ENCODE results near the gene RELB. TPM values are rescaled to one million over a fixed set of nuclear protein-coding genes. Genes with fewer than 3 reads are reported as not detected.
"Not testable (repeated sequence)": the region's sequence is repeated elsewhere in the genome, so short reads cannot be mapped to it uniquely, and the experiment has no call there.

RELB gene, protein sequence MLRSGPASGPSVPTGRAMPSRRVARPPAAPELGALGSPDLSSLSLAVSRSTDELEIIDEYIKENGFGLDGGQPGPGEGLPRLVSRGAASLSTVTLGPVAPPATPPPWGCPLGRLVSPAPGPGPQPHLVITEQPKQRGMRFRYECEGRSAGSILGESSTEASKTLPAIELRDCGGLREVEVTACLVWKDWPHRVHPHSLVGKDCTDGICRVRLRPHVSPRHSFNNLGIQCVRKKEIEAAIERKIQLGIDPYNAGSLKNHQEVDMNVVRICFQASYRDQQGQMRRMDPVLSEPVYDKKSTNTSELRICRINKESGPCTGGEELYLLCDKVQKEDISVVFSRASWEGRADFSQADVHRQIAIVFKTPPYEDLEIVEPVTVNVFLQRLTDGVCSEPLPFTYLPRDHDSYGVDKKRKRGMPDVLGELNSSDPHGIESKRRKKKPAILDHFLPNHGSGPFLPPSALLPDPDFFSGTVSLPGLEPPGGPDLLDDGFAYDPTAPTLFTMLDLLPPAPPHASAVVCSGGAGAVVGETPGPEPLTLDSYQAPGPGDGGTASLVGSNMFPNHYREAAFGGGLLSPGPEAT
- 4.1 and 4.5 TPM in 2 replicates for total RNA-seq (2014; rRNA removed)
- polyA plus RNA-seq (2012), result 6.4 TPM

DNA sequence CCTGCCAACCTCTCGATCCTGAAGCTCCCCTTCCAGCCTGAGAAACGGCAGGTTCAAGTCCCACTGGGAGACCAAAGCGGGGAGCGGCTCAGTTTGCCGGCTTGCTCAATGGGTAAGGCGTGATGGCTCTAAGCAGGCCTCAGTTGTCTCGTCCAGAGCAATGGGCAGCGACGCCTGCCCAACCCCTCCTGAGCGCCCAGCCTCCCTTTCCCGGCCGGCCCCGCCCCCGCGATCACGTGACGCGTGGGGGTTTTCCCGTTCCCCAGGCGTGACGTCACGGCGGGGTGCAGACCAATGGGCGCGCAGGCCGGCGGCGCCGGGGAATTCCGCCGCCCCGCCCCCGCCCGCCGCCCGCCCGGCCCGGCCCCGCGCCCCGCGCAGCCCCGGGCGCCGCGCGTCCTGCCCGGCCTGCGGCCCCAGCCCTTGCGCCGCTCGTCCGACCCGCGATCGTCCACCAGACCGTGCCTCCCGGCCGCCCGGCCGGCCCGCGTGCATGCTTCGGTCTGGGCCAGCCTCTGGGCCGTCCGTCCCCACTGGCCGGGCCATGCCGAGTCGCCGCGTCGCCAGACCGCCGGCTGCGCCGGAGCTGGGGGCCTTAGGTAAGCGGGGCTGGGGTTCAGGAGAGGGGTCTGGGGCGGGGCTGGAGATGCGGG is at the start of gene RELB:
RELB (plus strand) TSS at position 378 of the 653 bp plus-strand sequence; CDS start at position 494, 116 bp downstream.
- DNase-seq (ENCODE audit: low read depth), result peak; percentile 83

- DNase-seq (ENCODE audit: low read depth), result no peak
Measured at GRCh38 chr19:44954278-44954648, 47.0 kb upstream of the RELB start.

DNA sequence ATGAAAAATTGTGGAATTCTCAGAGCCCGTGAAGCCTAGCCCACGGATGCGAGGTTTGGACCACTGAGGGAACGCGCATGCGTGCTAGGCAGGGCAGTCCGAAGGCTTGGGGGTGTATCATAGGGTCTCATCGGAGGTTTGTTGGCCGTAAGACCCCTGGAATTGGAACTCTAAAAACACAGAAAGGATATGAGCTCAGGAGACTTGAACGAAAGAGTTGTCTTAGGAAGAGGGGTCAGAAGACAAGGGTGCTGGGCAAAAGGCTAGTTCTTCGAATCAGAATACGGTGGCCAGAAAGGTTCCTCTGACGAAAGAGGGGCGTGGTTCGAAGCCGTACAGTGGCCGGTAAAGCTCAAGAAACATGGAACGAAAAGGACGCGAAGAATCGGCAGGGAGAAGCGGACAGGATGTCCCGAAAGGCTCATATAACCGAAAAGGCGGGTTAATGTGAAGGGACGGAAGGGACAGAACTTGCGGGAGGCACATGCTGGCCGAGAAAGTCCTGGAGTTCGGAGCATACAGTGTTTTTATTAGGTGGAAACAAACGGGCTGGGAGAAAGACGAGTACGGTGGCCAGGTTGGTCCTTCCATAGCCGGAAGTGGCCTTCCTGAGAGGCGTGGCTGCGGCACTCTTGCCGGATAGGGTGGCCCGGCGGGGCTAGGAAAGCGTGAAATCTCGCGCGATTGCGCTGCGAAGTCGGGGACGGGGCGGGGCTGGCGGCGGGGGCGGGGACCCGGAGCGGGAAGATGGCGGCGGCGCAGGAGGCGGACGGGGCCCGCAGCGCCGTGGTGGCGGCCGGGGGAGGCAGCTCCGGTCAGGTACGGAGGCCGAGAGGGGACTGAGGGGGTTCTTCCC is 46.4 kb upstream of the RELB start, which contains the start of gene CLPTM1:
CLPTM1 (plus strand) TSS at position 732 of the 856 bp plus-strand sequence; CDS start at position 748, 16 bp downstream.
- peak; percentile 94 for DNase-seq (ENCODE audit: low read depth)

- no peak for DNase-seq (ENCODE audit: low read depth)
Measured at GRCh38 chr19:44955505-44956439, 45.5 kb upstream of the RELB start.

DNA sequence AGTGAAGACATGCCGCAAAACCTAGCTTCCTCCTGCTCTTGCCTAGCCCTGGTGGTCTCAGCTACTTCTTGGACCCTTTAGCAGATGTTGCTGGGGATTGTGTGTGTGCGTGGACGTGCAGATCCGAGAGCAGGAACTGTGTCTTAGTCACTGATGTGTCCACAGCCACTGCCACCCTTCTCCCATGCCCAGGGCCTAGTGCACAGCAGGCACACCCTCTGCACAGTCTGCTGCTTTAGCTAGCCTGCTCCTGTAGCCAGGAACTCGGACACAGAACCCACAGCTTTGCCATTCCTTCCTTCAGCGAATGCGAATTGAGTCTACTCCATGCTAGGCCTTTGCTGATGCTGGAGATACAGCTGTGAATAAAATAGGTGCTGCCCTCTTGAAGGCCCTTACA is 43.7 kb upstream of the RELB start:
- DNase-seq (ENCODE audit: low read depth), result no peak

DNA sequence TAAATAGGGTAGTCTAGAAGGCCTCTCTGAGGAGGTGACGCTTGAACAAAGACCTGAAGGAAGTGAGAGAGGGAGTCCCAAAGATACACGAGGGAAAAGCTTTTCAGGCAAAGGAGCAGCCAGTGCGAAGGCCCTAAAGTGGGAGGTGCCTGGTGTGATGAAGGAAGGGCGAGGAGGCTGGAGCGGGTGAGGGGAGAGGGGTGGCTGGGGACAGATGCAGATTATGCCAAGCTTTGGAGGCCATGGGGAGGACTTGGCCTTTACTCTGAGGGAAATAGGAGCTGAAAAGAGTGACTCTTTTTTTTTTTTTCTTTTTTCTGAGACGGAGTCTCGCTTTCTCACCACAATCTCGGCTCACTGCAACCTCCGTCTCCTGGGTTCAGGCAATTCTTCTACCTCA is 43.2 kb upstream of the RELB start:
- no peak for DNase-seq (ENCODE audit: low read depth)

DNA sequence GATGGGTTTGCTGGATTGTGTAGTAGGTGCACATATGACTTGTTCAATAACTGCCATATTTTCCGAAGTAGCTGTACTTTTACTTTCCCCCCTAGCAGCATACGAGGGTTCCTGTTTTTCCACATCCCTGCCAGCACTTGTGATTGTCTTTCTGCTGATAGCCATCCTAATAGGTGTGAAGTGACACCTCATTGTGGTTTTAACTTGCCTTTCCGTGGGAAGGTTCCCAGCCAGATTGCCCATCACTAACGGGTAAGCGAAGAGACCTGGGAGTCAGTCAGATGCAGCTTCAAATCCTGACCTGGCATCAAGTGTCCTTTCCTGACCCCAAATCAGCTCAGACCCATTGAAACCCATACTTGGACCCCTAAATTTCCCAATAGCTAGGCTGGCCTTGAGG is 41.6 kb upstream of the RELB start:
- no peak for DNase-seq (ENCODE audit: low read depth)

- DNase-seq (ENCODE audit: low read depth), result no peak
Measured at GRCh38 chr19:44960906-44961728, 40.1 kb upstream of the RELB start.

DNA sequence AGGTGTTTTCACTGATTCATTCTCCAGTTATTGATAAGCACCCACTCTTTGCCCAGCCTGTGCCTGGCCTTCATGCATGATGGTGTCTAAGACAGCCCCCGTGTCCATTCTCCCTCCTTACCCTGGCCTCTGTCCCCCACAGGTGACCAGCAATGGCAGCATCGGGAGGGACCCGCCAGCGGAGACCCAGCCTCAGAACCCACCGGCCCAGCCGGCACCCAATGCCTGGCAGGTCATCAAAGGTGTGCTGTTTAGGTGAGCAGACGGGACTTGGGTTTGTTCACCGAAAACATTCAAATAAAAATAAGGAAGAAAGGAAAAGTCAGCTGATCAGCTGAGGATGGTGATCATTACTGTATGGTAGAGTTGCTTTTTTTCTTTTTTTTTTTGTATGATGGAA is 39.4 kb upstream of the RELB start:
- no peak for DNase-seq (ENCODE audit: low read depth)

- DNase-seq (ENCODE audit: low read depth), result no peak
Measured at GRCh38 chr19:44968118-44968517, 33.1 kb upstream of the RELB start.

GRCh38 chr19:44968670-44969069 is 32.6 kb upstream of the RELB start:
- no peak for DNase-seq (ENCODE audit: low read depth)

- DNase-seq (ENCODE audit: low read depth), result no peak
Measured at GRCh38 chr19:44969437-44969836, 31.8 kb upstream of the RELB start.

DNA sequence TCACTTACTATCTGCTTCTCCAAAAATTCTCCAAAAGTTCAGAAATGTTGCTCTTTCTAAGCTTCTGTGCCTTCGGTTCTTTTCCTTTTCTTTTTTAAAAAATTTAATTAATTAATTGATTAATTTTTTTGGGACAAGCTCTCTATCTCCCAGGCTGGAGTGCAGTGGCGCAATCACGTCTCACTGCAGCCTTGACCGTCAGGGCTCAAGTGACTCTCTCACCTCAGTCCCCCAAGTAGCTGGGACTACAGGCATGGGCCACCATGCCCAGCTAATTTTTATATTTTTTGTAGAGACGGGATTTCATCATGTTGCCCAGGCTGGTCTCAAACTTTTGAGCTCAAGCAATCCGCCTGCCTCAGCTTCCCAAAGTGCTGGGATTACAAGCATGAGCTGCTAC is 29.8 kb upstream of the RELB start:
- not testable (repeated sequence) for DNase-seq (ENCODE audit: low read depth)

DNA sequence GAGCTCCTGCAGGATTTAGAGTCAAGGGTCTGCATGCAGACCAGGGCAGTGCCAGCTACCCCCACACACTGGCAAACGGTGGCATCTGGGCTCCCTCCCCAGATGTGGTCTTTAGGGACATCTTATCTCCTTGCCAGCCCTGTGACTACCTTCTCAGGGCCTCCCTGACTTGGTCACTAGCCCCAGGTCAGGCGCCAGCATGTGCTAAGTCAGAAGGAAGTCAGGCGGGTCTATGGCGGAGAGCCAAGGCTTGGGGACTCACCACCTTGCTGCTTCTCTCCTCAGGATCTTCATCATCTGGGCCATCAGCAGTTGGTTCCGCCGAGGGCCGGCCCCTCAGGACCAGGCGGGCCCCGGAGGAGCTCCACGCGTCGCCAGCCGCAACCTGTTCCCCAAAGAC is 28.5 kb upstream of the RELB start:
- no peak for DNase-seq (ENCODE audit: low read depth)

- DNase-seq (ENCODE audit: low read depth), result no peak
Measured at GRCh38 chr19:44973982-44974735, 27.1 kb upstream of the RELB start.

GRCh38 chr19:44974857-44975256 is 26.4 kb upstream of the RELB start:
- no peak for DNase-seq (ENCODE audit: low read depth)

GRCh38 chr19:44975444-44975843 is 25.8 kb upstream of the RELB start:
- no peak for DNase-seq (ENCODE audit: low read depth)

DNA sequence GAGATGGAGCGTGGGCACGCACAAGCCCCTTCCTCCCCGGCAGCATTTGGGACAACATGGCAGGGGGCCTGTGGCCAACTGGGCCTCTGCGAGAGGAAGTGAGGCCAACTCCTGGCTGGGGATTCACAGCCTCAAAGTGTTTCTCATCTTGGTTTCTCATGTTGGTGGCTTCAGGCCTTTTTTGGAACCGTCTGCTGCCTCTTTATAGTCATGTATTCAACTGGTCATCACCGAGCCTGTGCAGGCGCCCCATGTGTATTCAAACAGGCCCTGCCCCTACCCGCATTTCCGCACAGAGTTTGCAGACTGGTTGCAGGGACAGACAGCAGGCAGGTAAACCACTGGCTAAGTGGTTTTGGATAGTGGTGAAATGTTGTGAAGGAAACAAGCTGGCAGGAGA is 17.3 kb upstream of the RELB start:
- no peak for DNase-seq (ENCODE audit: low read depth)

DNA sequence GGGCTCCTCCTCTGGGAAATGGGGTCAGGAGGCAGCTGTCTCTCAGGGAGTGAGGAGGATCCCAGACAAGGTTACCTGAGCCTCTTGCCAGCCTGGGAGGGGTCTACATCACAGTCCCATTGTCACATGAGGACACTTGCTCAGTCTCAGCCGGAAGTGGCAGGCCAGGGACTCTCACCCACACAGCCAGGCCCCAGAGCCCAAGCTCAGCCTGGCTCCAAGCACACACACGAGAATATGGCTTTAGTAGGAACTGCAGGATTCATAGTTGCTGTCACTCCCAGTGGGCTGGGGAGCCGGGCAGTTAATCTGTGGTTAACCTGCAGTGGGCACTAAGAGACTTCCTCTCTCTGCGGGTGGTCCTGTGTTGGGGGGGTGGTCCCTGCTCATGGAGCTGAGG is 15.8 kb upstream of the RELB start:
- no peak for DNase-seq (ENCODE audit: low read depth)

Measured in LHCN-M2 (cell line).